ENCODE data around the gene BRINP2. TPM values are rescaled to one million over a fixed set of nuclear protein-coding genes. Genes with fewer than 3 reads are reported as not detected.

The BRINP2 gene
- polyA plus RNA-seq, 3 donors, result not detected

DNA sequence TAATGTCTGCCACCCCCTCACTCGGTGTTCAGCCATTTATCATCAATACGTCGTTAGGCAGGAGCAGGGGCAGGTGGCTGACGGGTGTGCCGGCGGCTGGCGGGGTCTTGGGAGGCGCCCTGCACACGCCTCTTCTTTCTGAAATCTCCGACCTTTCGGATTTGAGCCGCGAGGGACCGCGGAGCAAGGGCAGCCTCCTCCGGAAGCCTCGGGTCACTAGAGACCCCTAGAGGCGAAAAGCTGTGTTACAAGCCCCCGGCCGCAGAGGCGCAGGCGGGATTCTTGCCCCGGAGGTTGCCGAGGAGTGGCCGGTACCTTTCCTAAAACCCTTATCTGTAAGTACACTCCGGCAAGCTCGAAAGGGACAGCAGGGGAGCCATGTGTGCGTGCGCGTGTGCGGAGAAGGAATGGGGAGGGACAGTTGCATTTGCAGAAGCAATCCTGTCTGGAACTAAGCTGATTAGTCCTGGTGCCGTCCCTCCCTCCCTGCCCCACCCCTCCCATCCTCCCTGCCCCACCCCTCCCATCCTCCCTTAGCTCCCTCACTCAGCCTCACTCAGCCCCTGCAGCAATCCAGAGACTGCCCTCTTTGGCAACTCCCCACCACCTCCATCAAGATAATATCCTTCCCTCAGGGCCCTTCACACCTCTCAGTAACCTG, 11.0 kb downstream of the BRINP2 start:
- Histone ChIP-seq H3K27ac (ENCODE audit: low read depth in 1 of 2, low read length in 2 of 2) (no peak overlapping the region), H2AFZ (ENCODE audit: insufficient read depth, low read depth, low read length, poor library complexity, severe bottlenecking) (peak overlapping the region; percentile 13), H3K4me3 (replicated peaks in 1 of 3; ENCODE audit: low read depth in 2 of 3, low read length in 3 of 3) (no peak overlapping the region), H4K20me1 (ENCODE audit: insufficient read depth, low read length) (no peaks in the 10 kb centered on the region), H3K9me3 (replicated peaks in 1 of 2; ENCODE audit: control insufficient read depth in 1 of 2, insufficient read depth in 1 of 2, low read length in 2 of 2) (no peaks in the 10 kb centered on the region), H3K9ac (ENCODE audit: insufficient read depth, low read length, poor library complexity, severe bottlenecking) (no peak overlapping the region), H3K27me3 (ENCODE audit: control insufficient read depth in 2 of 2, insufficient read depth in 2 of 2, low read length in 2 of 2) (peaks cover 7 to 14% of the 10 kb centered on the region in 2 donors), H3K4me2 (replicated peaks; ENCODE audit: extremely low read depth, low read length, poor library complexity, severe bottlenecking) (peak overlapping the region; percentile 41), H3K36me3 (replicated peaks in 1 of 2; ENCODE audit: control insufficient read depth in 1 of 2, insufficient read depth in 2 of 2, low read length in 2 of 2) (no peaks in the 10 kb centered on the region), H3K79me2 (ENCODE audit: insufficient read depth, low read length) (no peaks in the 10 kb centered on the region), H3K4me1 (ENCODE audit: control insufficient read depth in 1 of 2, insufficient read depth in 2 of 2, low read length in 2 of 2) (no peaks in the 10 kb centered on the region)
- Mint-ChIP-seq H3K4me1 (peaks cover 7% of the 10 kb centered on the region), H3K4me3 (peak overlapping the region; percentile 48 to 63), H3K36me3 (no peaks in the 10 kb centered on the region), H3K9me3 (peaks cover 0 to 4% (median 2%) of the 10 kb centered on the region in 7 donors), H3K27ac (peak overlapping the region in 2 of 7 donors; percentile 25 to 43), H3K27me3 (ENCODE audit: low read depth in 3 of 3) (peaks cover 21 to 25% (median 24%) of the 10 kb centered on the region in 3 donors)
- TF ChIP-seq, protein P1, sequence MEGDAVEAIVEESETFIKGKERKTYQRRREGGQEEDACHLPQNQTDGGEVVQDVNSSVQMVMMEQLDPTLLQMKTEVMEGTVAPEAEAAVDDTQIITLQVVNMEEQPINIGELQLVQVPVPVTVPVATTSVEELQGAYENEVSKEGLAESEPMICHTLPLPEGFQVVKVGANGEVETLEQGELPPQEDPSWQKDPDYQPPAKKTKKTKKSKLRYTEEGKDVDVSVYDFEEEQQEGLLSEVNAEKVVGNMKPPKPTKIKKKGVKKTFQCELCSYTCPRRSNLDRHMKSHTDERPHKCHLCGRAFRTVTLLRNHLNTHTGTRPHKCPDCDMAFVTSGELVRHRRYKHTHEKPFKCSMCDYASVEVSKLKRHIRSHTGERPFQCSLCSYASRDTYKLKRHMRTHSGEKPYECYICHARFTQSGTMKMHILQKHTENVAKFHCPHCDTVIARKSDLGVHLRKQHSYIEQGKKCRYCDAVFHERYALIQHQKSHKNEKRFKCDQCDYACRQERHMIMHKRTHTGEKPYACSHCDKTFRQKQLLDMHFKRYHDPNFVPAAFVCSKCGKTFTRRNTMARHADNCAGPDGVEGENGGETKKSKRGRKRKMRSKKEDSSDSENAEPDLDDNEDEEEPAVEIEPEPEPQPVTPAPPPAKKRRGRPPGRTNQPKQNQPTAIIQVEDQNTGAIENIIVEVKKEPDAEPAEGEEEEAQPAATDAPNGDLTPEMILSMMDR (IDR thresholded peaks at IDR 0.05), result peak; percentile 61
- intact Hi-C loops (cut with micrococcal nuclease), result no loop called here
- no peak for DNase-seq
- under 1% methylated on average over 22 of the region's 32 CpGs for WGBS (ENCODE audit: insufficient coverage)

DNA sequence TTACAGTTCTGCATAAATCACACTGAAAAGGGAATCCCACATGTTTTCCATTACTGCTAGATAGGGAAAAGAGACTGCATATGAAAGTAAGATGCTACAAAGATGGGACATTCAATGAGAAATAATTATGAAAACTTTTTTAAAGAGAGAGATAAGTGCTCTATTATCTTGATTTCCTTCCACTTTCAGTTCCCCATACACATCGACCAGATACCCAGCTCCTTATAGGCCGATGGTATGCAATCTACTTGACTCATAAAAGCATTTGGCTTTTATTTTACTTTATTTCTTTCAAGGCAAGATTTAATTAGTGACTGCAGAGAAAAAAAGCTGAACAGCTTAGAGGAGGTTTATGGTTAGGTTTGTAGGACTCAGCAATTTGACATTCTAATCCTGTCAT, 13.1 kb downstream of the BRINP2 start:
- Mint-ChIP-seq H3K4me3 (no peak overlapping the region), H3K27me3 (ENCODE audit: low read depth in 3 of 3) (peaks cover 19 to 25% (median 24%) of the 10 kb centered on the region in 3 donors), H3K4me1 (peaks cover 7% of the 10 kb centered on the region), H3K9me3 (peaks cover 0 to 3% (median 2%) of the 10 kb centered on the region in 7 donors), H3K27ac (no peak overlapping the region), H3K36me3 (no peaks in the 10 kb centered on the region)
- Histone ChIP-seq H3K4me1 (ENCODE audit: control insufficient read depth in 1 of 2, insufficient read depth in 2 of 2, low read length in 2 of 2) (no peaks in the 10 kb centered on the region), H3K79me2 (ENCODE audit: insufficient read depth, low read length) (no peaks in the 10 kb centered on the region), H3K9me3 (replicated peaks in 1 of 2; ENCODE audit: control insufficient read depth in 1 of 2, insufficient read depth in 1 of 2, low read length in 2 of 2) (no peaks in the 10 kb centered on the region), H3K27me3 (ENCODE audit: control insufficient read depth in 2 of 2, insufficient read depth in 2 of 2, low read length in 2 of 2) (peaks cover 7 to 14% of the 10 kb centered on the region in 2 donors), H3K9ac (ENCODE audit: insufficient read depth, low read length, poor library complexity, severe bottlenecking) (no peak overlapping the region), H2AFZ (ENCODE audit: insufficient read depth, low read depth, low read length, poor library complexity, severe bottlenecking) (no peak overlapping the region), H3K4me2 (replicated peaks; ENCODE audit: extremely low read depth, low read length, poor library complexity, severe bottlenecking) (no peak overlapping the region), H3K27ac (ENCODE audit: low read depth in 1 of 2, low read length in 2 of 2) (no peak overlapping the region), H4K20me1 (ENCODE audit: insufficient read depth, low read length) (no peaks in the 10 kb centered on the region), H3K4me3 (replicated peaks in 1 of 3; ENCODE audit: low read depth in 2 of 3, low read length in 3 of 3) (no peak overlapping the region), H3K36me3 (replicated peaks in 1 of 2; ENCODE audit: control insufficient read depth in 1 of 2, insufficient read depth in 2 of 2, low read length in 2 of 2) (no peaks in the 10 kb centered on the region)
- WGBS (ENCODE audit: insufficient coverage), result no CpG with 5 or more reads among the region's 2 CpGs
- intact Hi-C loops (cut with micrococcal nuclease), result no loop called here
- TF ChIP-seq, protein P1 (IDR thresholded peaks at IDR 0.05), result no peak
- DNase-seq, result no peak

All from CD14-positive monocyte (primary cell).